Prostate gland (tissue), 2 donors: ENCODE results near the gene GIT1. TPM values are rescaled to one million over a fixed set of nuclear protein-coding genes. Genes with fewer than 3 reads are reported as not detected.

Source experiments
- DNase-seq: peaks from one replicate; pipeline ENCODE4 v3.0.0-alpha.2; 2019; ENCODE audit warnings: low spot score
- H3K27ac ChIP-seq, 2 donors: fragments of 200-600 bp; sonication (generic); 2 replicates each; pipeline ENCODE4 v1.5.1; 2017 to 2019
- H3K27me3 ChIP-seq: fragments of 200-600 bp; sonication (generic); replicated peaks from 2 replicates; pipeline ENCODE4 v1.5.1; 2019; ENCODE audit not compliant: insufficient read depth
- H3K36me3 ChIP-seq, 2 donors: fragments of 200-600 bp; sonication (generic); 1 replicate in 1 of 2; 2 replicates in 1 of 2; pipeline versions ENCODE4 v1.5.1 to v1.8.1; 2017 to 2019
- H3K4me1 ChIP-seq: fragments of 200-600 bp; sonication (generic); replicated peaks from 2 replicates; pipeline ENCODE4 v1.5.1; 2019
- H3K4me3 ChIP-seq, 2 donors: fragments of 200-600 bp; sonication (generic); 2 replicates each; pipeline ENCODE4 v1.5.1; 2017 to 2019
- H3K9me3 ChIP-seq: fragments of 200-600 bp; sonication (generic); 2 replicates; pipeline ENCODE4 v1.5.1; 2017
- CTCF ChIP-seq, 4 experiments: fragments of 200-600 bp in 2 of 4; fragments of 450-650 bp in 2 of 4; sonication (generic) in 2 of 4; IDR thresholded peaks; 1 replicate in 3 of 4; 2 replicates in 1 of 4; pipeline ENCODE4 v1.5.1; 2016 to 2019; ENCODE audit warnings: antibody characterized with exemption in 4 of 4, mild to moderate bottlenecking in 2 of 4, moderate library complexity in 2 of 4
- POLR2A ChIP-seq: fragments of 450-650 bp; IDR thresholded peaks from one replicate; pipeline ENCODE4 v1.6.1; 2016; ENCODE audit warnings: antibody characterized with exemption, mild to moderate bottlenecking
- POLR2AphosphoS5 ChIP-seq: sonication (generic); formaldehyde crosslinking; IDR thresholded peaks from one replicate; pipeline ENCODE4 v1.6.1; 2017; ENCODE audit warnings: antibody characterized with exemption
- WGBS: methylation state at CpG from one replicate; pipeline ENCODE4 v1.1.5; 2018; 5-methylcytosine and 5-hydroxymethylcytosine counted together
- intact Hi-C: fragments of 100-400 bp; cut with DNase I; formaldehyde crosslinking; loops from one replicate; pipeline ENCODE4 v1.14.2; 2022
- total RNA-seq, 2 donors: library from RNA; depleted of rRNA; stranded (reverse); fragments of >200 nt; gene quantifications; one replicate each; pipeline ENCODE4 v1.1.0, GENCODE V29; 2016

Gene GIT1
- 10 to 100 TPM; 29.1 to 86.9 TPM for total RNA-seq

GRCh38 chr17:29589524-29590410, at the start of gene GIT1:
TSS of gene GIT1 (minus strand) at chr17:29589648. CDS start at chr17:29589378, 270 bp downstream.
- Histone ChIP-seq H3K27me3 (no peaks in the 10 kb centered on the region), H3K4me3 (peak within 1 kb of the TSS; percentile 72 to 76), H3K27ac (peak within 1 kb of the TSS; percentile 77 to 79), H3K36me3 (no peaks in the 10 kb centered on the region), H3K4me1 (peaks cover 24% of the 10 kb centered on the region), H3K9me3 (no peaks in the 10 kb centered on the region)
- peak; percentile 85 for DNase-seq
- intact Hi-C loops: loop anchor here (2.0 to 10.0 kb wide), 2 partner anchors 341 to 515 kb away; partner anchors contain the start of gene SSH2
- 13% methylated on average over 33 of the region's 70 CpGs for WGBS
- TF ChIP-seq POLR2AphosphoS5 (peak; percentile 33), CTCF (IDR thresholded peaks at IDR 0.05) (peak in 3 of 4 experiments; percentile 23 to 41 (median 34)), POLR2A (peak; percentile 52)

GRCh38 chr17:29633886-29634285, 44.4 kb upstream of the GIT1 start:
- Histone ChIP-seq H3K27me3 (no peaks in the 10 kb centered on the region), H3K36me3 (no peaks in the 10 kb centered on the region), H3K27ac (no peak overlapping the region), H3K9me3 (no peaks in the 10 kb centered on the region), H3K4me3 (no peak overlapping the region), H3K4me1 (peaks cover under 1% of the 10 kb centered on the region)
- TF ChIP-seq POLR2A (no peak), CTCF (IDR thresholded peaks at IDR 0.05) (no peak)
- intact Hi-C loops: no loop called here
- no peak for DNase-seq
- 93% methylated on average over 3 of the region's 3 CpGs for WGBS

GRCh38 chr17:29630630-29631193, 41.3 kb upstream of the GIT1 start:
- no peaks in the 10 kb centered on the region for H3K27me3 ChIP-seq
- H3K4me3 ChIP-seq: no peak overlapping the region
- DNase-seq: no peak
- intact Hi-C loops: no loop called here
- WGBS: 85% methylated on average over 6 of the region's 6 CpGs
- no peaks in the 10 kb centered on the region for H3K36me3 ChIP-seq
- H3K27ac ChIP-seq: no peak overlapping the region
- H3K4me1 ChIP-seq: peaks cover 5% of the 10 kb centered on the region
- TF ChIP-seq POLR2AphosphoS5: no peak
- TF ChIP-seq CTCF (IDR thresholded peaks at IDR 0.05): no peak
- TF ChIP-seq POLR2A: no peak
- H3K9me3 ChIP-seq: no peaks in the 10 kb centered on the region

- intact Hi-C loops: loop anchor here (5.0 kb wide), 1 partner anchor 132 kb away; no protein-coding TSS in a partner anchor
Observed at GRCh38 chr17:29629839-29630238, 40.4 kb upstream of the GIT1 start.

More at GRCh38 chr17:29629839-29630238, 40.4 kb upstream of the GIT1 start:
- DNase-seq: no peak
- H3K4me3 ChIP-seq: no peak overlapping the region
- peaks cover 5% of the 10 kb centered on the region for H3K4me1 ChIP-seq
- TF ChIP-seq CTCF (IDR thresholded peaks at IDR 0.05) (no peak), POLR2A (no peak), POLR2AphosphoS5 (no peak)
- no peaks in the 10 kb centered on the region for H3K36me3 ChIP-seq
- H3K9me3 ChIP-seq: no peaks in the 10 kb centered on the region
- H3K27ac ChIP-seq: no peak overlapping the region
- H3K27me3 ChIP-seq: no peaks in the 10 kb centered on the region
- WGBS: 50% methylated on average over 2 of the region's 2 CpGs
